SK-N-SH treated with all-trans-retinoic acid at 6 μM for 48 hours (cell line): ENCODE measurements around the gene RAPH1.

Experiments used
- TOX ChIP-seq: fragments of 250-450 bp; sonication (Bioruptor Pico); IDR thresholded peaks from 2 replicates; pipeline ENCODE4 v1.8.0; 2021; ENCODE audit warnings: mild to moderate bottlenecking, moderate library complexity, borderline replicate concordance
- TSHZ2 ChIP-seq: fragments of 250-450 bp; sonication (Bioruptor Pico); IDR thresholded peaks from 2 replicates; pipeline ENCODE4 v1.5.0; 2020; ENCODE audit warnings: mild to moderate bottlenecking, moderate library complexity
- ZFP30 ChIP-seq: fragments of 450-650 bp; formaldehyde crosslinking; IDR thresholded peaks from 2 replicates; pipeline ENCODE4 v1.5.0; 2022; ENCODE audit warnings: mild to moderate bottlenecking, moderate library complexity

GRCh38 chr2:203383038-203383437 is 152.1 kb downstream of the RAPH1 start:
- no peak for TF ChIP-seq TSHZ2
- no peak for TF ChIP-seq TOX
- no peak for TF ChIP-seq ZFP30 (CRISPR knock-in tag)
